ENCODE results near the gene KCNJ11. TPM values are rescaled to one million over a fixed set of nuclear protein-coding genes. Genes with fewer than 3 reads are reported as not detected.

Gene KCNJ11
- polyA plus RNA-seq, 1 donor from 2014 or later, result 8.0 TPM

- H3K27ac ChIP-seq (ENCODE audit: low read length), result no peak overlapping the region
- H2AFZ ChIP-seq (ENCODE audit: low read depth, low read length), result no peak overlapping the region
- H3K36me3 ChIP-seq (ENCODE audit: insufficient read depth, low read length), result no peaks in the 10 kb centered on the region
- H3K79me2 ChIP-seq (replicated peaks; ENCODE audit: insufficient read depth, low read length), result no peaks in the 10 kb centered on the region
- H3F3A ChIP-seq (ENCODE audit: insufficient read depth, low read length, poor library complexity, severe bottlenecking), result no peaks in the 10 kb centered on the region
- no peaks in the 10 kb centered on the region for H3K27me3 ChIP-seq (ENCODE audit: insufficient read depth, low read depth, low read length)
- TF ChIP-seq POLR2AphosphoS5 (IDR thresholded peaks at IDR 0.05) (no peak), TAF1 (IDR thresholded peaks at IDR 0.05; ENCODE audit: low read depth) (no peak), RAD21 (conservative IDR thresholded peaks at IDR 0.05) (no peak), SMC3 (conservative IDR thresholded peaks at IDR 0.05; ENCODE audit: poor library complexity) (no peak), CTCF (IDR thresholded peaks at IDR 0.05; ENCODE audit: poor library complexity, severe bottlenecking) (no peak), EZH2 (IDR thresholded peaks at IDR 0.05; ENCODE audit: borderline replicate concordance, insufficient read depth, low read length, poor library complexity, severe bottlenecking) (no peak), MXI1 (conservative IDR thresholded peaks at IDR 0.05; ENCODE audit: poor library complexity, severe bottlenecking) (no peak), REST (IDR thresholded peaks at IDR 0.05; ENCODE audit: borderline replicate concordance) (no peak), EP300 (conservative IDR thresholded peaks at IDR 0.05; ENCODE audit: poor library complexity, severe bottlenecking) (no peak)
- no peak overlapping the region for H3K9ac ChIP-seq (ENCODE audit: low read length)
- H4K20me1 ChIP-seq (ENCODE audit: insufficient read depth), result no peaks in the 10 kb centered on the region
- no peak overlapping the region for H3K4me2 ChIP-seq (ENCODE audit: low read length)
- H3K9me3 ChIP-seq (ENCODE audit: low read length), result no peaks in the 10 kb centered on the region
- H3K9me2 ChIP-seq (ENCODE audit: insufficient read depth, low read length), result no peaks in the 10 kb centered on the region
- no peak overlapping the region for H3K4me3 ChIP-seq (ENCODE audit: low read length)
Observed at GRCh38 chr11:17343907-17344306, 44.6 kb downstream of the KCNJ11 start.

- Histone ChIP-seq H3K4me3 (ENCODE audit: low read length) (no peak overlapping the region), H3K9ac (ENCODE audit: low read length) (no peak overlapping the region), H3F3A (ENCODE audit: insufficient read depth, low read length, poor library complexity, severe bottlenecking) (no peaks in the 10 kb centered on the region), H3K27me3 (ENCODE audit: insufficient read depth, low read depth, low read length) (no peaks in the 10 kb centered on the region), H3K4me2 (ENCODE audit: low read length) (no peak overlapping the region), H2AFZ (ENCODE audit: low read depth, low read length) (no peak overlapping the region), H4K20me1 (ENCODE audit: insufficient read depth) (no peaks in the 10 kb centered on the region), H3K27ac (ENCODE audit: low read length) (no peak overlapping the region), H3K79me2 (replicated peaks; ENCODE audit: insufficient read depth, low read length) (no peaks in the 10 kb centered on the region), H3K36me3 (ENCODE audit: insufficient read depth, low read length) (no peaks in the 10 kb centered on the region), H3K9me3 (ENCODE audit: low read length) (no peaks in the 10 kb centered on the region), H3K9me2 (ENCODE audit: insufficient read depth, low read length) (no peaks in the 10 kb centered on the region)
- no peak for TF ChIP-seq SMC3 (conservative IDR thresholded peaks at IDR 0.05; ENCODE audit: poor library complexity)
- no peak for TF ChIP-seq REST (IDR thresholded peaks at IDR 0.05; ENCODE audit: borderline replicate concordance)
- TF ChIP-seq EZH2 (IDR thresholded peaks at IDR 0.05; ENCODE audit: borderline replicate concordance, insufficient read depth, low read length, poor library complexity, severe bottlenecking), result no peak
- TF ChIP-seq CTCF (IDR thresholded peaks at IDR 0.05; ENCODE audit: poor library complexity, severe bottlenecking), result no peak
- no peak for TF ChIP-seq RAD21 (conservative IDR thresholded peaks at IDR 0.05)
- TF ChIP-seq MXI1 (conservative IDR thresholded peaks at IDR 0.05; ENCODE audit: poor library complexity, severe bottlenecking), result no peak
- no peak for TF ChIP-seq EP300 (conservative IDR thresholded peaks at IDR 0.05; ENCODE audit: poor library complexity, severe bottlenecking)
- TF ChIP-seq TAF1 (IDR thresholded peaks at IDR 0.05; ENCODE audit: low read depth), result no peak
- no peak for TF ChIP-seq POLR2AphosphoS5 (IDR thresholded peaks at IDR 0.05)
Observed at GRCh38 chr11:17343257-17343656, 45.2 kb downstream of the KCNJ11 start.

Measured in neural cell (in vitro differentiated cells).